Measurements from ENCODE around the gene RNF4.
"Not testable (repeated sequence)": the region's sequence is repeated elsewhere in the genome, so short reads cannot be mapped to it uniquely, and the experiment has no call there.

RNF4 gene

DNA sequence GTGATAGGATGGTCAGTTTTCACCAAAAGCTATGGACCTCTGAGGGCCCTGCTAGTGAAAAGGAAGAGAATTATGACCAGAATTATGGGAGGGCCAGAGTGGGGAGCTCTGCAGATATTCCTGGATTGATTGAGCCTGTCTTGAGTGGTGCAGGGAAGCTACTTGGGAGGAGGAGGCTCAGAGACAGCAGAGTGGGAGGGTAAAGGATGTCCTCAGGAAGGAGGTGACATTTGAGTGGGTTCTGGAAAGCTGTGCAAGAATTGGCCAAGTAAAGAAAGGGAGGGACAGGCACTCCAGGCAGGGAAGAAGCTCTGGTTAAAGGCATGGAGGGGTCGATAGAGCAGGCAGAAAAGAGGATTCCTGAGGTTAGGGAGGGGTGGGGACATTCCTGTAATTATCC lies 24.1 kb downstream of the RNF4 start:
- DNase-seq: no peak

DNA sequence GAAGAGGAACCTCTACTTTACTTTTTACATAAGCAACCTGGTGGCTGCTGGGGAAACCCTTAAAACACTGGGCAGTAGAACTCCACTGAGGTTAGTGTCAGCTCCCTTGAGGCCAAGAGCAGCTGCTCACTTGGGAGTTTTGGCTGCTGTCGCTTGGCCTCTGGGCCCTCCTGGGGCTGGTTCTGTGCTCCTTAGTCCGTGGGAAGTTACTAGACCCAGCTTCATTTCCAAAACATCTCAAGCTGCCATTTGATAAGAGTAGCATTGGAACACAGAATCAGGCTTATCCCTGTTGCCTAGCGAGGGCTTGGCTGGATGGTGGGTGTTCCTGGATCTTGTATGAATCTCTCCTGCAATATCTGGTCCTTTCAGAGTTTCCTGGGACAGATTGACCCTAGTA lies 26.1 kb downstream of the RNF4 start:
- no peak for DNase-seq

DNA sequence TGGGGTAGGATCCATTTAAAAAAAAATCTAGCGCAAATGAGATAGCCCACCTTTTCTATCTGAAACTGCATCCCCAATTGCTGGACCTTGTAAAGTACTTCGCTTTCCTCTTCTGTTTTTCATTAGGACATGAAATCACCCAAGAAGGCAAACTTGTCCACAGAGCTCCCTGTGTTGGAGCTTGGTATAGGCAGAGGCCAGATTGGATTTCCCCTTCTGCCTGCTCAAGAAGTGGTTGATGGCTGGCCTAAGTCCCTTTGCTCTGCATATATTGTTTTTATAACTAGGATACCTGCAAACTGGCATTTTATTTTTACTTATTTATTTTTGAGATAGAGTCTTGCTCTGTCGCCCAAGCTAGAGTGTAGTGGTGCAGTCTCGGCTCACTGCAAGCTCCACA lies 28.4 kb downstream of the RNF4 start:
- DNase-seq: no peak

DNA sequence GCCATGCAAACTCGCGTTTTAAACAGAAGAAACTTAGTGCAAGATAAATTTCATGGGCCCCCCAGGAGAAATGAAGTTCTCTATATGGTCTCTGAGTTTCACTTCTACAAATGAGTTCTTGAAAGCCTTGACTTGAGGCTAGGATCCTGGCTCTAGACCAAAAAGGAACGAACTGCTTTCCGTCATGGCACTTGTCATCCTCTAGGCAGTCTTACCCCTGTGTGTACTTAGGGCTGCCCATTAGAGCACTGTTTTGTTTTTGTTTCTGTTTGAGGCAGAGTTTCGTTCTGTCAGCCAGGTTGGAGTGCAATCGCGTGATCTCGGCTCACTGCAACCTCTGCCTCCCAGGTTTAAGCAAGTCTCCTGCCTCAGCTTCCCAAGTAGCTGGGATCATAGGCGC lies 29.0 kb downstream of the RNF4 start:
- DNase-seq: no peak

DNA sequence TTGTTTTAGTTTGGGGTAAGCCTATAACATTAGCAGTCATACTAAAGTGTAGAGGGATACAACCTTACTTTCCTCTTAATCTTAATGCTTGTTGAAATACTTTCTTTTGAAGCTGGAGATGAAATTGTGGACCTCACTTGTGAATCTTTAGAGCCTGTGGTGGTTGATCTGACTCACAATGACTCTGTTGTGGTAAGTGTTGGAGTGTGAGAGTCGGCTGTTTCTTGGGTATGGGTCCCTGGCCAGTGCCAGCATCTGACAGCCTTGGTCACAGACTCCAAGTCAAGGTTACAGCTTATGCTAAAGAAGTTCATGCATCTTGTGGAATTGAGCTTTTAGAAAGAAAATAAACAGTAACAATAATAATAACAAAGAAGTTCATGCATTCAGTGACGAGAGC lies 31.6 kb downstream of the RNF4 start:
- no peak for DNase-seq

DNA sequence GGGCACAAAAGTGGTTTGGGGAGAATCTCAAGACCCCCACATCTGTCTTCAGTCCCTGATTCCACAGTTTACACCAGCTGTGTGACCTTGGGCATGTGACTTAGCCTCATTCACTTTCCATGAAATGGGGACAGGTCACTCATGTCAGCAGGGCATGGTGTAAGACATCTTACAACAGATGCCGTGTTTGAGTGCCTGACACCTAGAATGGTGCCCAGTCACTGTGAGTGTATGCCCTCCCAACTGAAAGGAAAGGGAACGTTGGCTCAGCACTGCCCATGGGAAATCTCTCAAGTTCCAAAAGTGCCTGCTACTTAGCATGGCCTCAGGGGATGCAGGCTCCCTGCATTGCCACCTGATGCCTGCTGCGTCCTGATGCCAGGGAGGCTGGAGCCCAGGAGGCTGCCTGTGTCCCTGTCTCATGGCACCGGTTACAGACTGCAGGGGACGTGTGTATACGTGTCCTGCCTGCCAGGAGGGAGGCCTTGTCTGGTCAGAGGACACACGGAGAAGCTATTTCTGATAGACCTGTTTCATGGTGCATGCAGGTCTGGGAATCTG lies 32.2 kb downstream of the RNF4 start:
- DNase-seq: no peak

DNA sequence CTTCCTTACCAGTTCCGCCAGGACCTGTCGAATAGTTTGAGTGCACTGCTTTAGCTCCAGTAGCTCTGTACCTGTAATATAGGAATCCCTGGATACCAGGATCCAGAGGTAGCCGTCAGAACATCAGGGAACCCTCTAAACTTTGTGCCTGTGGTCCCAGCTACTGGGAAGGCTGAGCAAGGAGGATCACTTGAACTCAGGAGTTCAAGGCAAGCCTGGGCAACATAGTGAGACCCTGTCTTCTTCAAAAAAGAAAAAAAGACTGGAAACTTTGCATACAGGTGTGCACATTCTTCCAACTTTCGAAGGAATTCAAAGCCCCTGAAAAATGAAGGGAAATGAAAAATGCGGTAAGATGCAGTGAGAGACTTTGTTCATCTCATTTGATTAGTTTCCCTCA lies 34.9 kb downstream of the RNF4 start:
- no peak for DNase-seq

DNA sequence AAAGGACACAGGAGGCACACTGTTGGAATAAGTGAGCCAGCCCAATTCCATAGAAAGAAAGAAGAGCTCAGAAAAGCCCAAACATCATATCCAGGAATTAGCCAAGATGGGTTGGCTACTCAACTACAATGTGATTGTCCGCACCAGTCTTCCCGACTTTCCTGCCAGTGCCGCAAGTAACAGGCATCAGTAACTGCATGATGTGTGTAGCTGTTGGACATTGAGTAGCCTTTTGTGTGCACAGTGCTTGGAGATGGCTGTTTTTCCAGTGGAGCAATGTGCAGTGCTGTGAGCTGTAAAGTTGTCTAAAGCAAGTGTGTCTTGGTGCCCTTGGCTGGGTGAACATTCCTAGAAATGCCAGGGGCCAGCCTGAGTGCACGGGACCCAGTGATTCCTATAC lies 38.4 kb downstream of the RNF4 start:
- DNase-seq: no peak

DNA sequence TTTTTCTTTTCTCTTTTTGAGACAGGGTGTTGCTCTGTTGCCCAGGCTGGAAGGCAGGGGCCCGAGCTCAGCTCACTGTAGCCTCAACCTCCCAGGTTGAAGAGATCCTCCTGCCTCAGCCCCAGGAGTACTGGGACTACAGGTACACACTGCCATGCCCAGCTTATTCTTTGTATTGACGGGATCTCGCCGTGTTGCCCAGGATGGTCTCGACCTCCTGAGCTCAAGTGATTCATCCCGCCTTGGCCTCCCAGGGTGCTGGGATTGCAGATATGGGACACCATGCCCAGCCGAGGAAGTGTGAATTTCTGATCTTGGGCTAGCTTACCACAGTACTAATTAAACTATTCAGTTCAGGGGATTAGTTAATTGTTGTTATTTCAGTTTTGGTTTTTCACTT lies 38.9 kb downstream of the RNF4 start:
- DNase-seq: no peak

DNA sequence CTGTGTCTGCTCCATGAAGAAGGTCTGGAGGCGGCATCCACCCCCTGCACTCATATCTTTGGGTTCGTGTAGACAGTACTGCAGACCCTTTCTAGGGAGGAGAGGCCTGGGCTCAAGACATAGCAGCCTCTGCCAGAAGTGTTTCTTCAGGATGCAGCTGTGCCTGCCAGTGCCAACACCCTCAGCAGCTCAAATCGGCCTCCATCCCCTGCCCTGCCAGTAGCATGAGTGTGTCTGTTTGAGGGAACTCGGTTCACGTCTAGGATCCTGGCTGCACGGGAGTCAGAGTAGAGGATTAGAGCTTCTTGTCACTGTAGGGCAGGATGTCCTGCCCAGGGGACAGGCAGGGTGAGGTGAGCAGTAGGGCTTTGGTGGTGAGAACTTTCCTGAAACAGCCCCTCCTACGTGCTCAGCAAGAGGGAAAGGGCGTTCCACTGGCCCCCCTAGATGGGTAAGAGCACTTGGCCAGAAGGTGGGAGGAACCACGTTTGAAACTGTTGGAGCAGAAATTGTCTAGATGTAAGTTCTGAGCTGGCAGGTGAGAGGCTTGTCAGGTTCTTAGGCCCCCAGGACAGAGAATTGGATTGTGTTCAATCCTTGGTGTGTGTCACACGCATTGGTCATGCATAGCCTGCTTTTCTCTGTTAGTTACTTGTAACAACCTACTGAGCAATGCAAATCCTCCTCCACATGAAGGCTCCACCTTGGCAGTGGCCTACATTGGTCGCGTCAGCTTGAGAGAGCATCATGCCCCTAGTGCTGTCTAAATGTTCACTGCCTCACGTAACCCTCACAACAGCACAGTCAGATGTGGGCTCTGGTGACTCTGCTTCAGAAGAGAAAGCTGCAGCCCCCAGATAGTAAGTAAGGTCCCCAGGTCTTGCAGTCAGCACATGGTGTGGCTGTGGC lies 41.7 kb downstream of the RNF4 start:
- no peak for DNase-seq

DNA sequence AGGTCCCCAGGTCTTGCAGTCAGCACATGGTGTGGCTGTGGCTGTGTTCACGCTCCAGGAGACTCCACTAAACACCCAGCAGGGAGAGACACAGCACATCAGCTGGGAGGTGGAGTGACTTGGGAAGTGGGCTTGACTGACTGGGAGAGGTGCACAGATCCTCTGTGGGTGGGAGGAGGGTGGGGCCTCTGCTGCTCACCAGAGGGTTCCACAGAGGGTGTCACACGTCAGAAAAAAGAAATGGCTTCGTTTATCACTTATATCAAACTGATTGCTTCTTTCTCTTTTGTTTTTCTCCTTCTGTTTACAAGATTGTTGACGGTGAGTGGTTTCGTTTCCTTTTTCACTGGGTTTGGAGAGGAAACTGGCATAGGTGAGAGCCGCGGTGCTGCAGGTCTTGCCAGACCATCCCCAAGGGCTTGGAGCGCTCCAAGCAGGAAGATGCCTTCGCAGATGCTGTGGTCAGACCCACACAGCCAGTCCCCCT lies 42.8 kb downstream of the RNF4 start:
- DNase-seq: no peak

DNA sequence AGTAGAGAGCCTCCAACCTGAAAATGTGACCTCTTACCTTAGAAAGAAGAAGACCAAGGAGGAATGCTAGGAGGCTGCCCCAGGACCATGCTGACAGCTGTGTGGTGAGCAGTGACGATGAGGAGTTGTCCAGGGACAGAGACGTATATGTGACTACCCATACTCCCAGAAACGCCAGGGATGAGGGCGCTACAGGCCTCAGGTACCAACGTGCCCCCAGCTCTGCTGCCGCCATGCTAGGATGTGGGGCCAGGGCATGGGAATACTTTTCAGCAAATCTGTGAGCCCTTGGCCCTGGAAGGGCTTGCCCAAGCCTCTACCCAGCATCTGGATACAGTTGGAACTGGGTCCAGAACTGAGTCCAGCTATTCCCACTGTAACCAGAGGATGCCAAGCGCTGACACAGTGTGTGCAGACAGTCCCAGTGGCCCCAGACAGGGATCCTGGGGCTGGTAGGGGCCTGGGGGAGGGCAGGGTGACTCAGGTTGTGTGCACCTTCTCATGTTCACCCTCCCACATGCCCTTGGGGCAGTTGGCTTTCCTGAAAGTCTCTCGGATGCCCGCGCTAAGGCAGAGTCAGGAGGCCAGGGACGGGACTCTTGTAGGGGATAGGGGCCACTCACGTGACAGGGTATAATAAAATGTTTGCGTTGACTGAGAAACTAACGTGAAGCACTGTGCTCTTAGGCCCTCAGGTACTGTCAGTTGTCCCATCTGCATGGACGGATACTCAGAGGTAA lies 43.7 kb downstream of the RNF4 start:
- no peak for DNase-seq

DNA sequence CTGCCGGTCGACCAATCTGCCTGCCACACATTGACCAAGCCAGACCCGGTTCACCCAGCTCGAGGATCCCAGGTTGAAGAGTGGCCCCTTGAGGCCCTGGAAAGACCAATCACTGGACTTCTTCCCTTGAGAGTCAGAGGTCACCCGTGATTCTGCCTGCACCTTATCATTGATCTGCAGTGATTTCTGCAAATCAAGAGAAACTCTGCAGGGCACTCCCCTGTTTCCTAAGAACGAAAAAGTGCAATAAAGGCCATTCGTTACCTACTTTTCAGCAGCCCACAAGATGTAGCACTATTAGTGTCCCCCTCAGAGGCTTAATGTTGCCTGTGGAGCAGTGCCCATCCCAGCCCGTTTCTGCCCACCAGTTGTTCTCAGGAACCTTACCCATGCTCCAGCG lies 45.3 kb downstream of the RNF4 start:
- DNase-seq: not testable (repeated sequence)

DNA sequence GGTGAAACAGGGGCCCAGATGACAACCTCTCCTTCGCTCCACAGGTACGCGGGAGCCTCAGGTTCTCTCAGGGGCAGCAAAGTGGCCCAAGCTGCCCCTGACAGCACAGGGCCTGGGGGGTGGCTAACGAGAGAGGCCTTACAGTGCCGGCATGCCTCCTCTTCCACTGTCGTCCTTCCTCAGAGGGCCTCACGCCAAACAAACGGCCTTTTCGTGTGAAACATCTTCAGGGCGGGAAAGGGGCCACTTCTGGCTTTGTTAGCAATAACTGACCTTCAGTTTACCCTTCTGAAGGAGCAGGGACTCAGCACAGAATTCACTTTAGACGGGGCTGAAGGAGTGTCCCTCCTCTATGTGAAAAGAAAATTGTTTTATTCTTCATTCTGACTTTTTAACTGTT lies 46.0 kb downstream of the RNF4 start:
- DNase-seq: not testable (repeated sequence)

DNA sequence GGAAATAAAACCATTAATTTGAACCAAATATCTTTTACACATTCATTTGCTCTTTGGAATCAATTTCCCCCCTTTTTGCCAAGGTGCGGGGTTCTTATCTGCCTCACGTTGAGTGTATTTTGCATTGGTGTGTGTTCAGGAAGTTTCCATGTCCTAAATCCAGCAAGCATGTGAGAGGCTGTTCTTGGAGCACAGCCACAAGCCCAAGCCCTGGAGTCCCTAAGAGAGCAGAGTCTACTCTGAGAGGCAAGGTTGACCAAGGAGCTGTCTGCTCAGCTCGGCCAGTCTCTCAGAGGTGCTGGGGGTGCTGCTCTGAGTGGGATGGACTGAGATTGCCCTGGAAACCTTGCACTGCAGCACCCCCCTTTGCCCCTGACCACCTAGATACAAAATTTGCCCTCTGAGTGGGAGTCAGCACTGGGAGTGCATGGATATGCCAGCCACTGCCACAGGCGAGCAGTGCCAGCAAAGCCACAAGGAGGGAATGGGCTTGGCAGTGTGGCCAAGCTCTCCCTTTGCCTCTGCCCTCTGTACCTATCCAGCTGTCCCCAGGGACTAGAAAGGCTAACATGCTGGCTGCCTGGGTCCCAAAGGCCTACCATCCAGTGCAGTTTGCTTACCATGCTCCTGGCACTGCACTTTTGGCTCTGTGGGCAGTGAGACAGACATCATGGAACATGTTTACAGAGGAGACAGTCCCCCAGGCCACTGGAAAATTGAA lies 47.1 kb downstream of the RNF4 start:
- no peak for DNase-seq

DNA sequence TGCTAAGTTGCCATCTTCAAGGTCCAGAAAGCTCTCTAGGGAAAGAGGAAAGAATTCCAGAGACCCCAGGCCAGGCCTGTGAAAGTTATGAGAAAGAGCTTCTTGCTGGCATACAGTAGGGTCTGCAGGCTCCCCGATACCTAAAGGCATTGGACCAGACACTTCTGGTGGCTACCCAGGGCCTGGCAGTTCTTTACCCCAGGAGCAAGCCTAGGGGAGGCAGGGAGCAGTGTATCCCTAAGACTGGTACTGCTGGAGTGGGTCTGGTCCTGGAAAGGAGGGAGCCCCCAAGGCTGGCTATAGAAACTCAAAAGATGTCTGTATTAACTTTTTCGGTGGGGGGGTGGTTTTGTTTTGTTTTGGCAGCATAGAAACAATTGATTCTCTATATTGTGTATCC lies 47.7 kb downstream of the RNF4 start:
- no peak for DNase-seq

DNA sequence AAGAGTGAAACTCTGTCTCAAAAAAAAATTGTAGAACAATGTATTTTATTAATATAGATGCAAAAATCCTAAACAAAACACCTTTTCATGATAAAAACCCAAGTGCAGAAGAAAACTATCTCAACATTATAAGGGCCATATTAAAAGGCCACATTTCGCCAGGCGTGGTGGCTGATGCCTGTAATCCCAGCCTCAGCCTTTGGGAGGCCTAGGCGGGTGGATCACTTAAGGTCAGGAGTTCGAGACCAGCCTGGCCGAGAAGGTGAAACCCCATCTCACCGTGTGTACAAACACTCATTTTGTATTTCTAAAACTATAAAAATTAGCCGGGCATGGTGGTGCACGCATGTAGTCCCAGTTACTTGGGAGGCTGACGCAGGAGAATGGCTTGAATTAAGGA lies 57.7 kb downstream of the RNF4 start:
- DNase-seq: no peak

DNA sequence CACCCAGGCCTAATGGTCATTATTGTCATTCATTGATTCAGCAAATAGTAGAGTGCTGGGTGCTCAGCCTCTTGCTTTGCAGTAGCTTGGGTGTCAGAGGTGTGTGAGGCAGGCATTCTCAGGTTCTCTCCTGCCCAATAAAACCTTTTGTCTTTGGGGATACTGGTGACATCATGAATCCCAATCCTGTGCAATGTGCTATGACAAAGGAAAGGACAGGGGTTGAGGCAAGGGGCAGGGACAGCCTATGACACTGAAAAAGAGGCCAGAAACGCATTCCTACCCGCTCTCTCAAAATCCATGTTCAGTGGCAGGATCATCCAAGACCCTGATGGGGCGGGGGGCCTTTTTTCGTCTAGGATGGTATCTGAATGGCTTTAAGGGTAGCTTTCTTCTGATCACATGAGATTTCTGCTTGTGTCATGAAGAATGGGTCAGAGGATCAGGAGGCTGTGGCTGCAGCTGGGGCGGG lies 66.0 kb downstream of the RNF4 start:
- no peak for DNase-seq

DNA sequence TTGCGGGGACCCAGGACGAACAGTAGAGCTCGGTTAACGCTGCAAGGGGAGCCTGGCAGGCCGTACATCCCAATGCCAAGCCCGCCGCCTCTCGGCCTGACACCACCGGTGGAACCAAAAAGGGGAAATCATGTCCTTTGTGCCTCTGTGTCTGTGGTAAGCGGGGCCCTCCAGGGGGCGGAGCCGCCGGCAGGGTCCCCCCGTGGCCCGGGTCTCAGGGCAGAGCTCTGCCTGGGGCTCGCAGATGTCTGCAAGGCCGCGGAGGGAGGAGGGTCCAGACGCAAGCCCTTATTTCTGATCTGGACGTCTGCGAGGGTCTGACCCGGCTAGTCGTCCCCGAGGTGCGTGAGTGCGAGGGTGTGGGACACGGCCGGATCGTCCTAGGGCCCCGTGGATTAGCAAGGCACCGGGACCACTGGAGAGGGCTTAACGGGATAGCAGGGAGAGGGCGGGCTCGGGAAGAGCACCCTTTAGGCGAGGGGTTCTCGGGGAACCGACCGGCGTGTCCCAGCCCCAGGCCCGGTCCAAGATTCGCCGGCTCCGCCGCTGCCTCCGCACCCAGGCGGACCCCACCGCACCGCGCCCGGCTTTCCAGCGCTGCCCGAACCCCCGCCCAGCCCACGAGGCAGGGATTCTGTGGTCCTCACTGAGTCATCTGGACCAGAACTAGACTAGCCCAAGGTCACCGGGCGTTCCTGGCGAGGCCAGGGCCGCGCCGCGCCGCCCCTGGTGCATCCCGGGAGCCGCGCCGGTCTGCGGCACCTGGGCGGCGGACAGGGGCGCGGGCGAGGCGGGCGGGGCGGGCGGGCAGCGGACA lies 66.7 kb downstream of the RNF4 start:
- DNase-seq: peak; percentile 86

DNA sequence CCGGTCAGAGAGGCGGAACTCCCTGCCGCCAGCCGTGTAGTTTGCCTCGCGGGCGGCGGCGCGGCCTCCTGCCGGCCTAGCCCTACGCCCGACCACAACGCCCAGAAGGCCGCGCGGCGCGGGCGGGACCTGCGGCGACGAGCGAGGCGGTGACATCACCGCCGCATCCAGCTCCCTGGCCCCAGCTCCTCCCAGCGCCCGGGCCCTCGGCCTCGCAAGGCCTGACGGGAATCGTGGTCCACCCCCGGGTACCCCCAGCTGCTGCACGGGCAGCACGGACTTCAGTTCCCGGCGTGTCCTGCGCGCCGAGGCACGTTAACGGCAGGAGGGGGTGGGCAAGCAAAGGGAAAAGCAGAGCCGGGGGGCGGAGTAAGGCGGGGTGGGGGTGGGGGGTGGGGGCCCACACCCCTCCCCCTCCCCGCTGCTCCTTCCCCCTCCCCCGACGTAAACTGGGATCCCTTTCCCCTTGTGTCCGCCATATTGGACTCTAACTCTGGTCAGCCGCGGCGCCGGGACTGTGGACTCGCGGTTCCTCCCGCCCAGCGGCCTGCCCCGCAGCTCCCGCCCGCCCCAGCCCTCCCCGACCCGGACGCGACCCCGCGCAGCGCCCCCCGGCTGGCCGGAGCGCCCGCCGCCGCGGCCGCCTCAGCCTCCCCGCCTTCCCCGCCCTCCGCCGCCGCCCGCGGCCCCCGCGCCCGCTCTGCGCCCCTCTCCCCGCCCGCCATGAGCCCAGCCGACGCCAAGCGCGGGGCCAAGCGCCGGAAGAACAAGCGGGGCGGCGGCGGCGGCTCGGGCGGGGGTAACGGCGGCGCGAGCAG lies 67.5 kb downstream of the RNF4 start, which contains the start of gene FAM193A:
Gene FAM193A, plus strand, starts transcription at position 455 of the 818 bp plus-strand sequence. Its CDS starts 269 bp downstream, at position 724.
- peak; percentile 97 for DNase-seq

Data from activated CD8-positive, alpha-beta memory T cell treated with anti-CD3 and anti-CD28 coated beads for 24 hours (primary cell).